Dermis blood vessel endothelial cell (primary cell): Measurements from ENCODE around the gene SCN2A. TPM values are rescaled to one million over a fixed set of nuclear protein-coding genes. Genes with fewer than 3 reads are reported as not detected.
"Not testable (repeated sequence)": the region's sequence is repeated elsewhere in the genome, so short reads cannot be mapped to it uniquely, and the experiment has no call there.

Source experiments
- DNase-seq: peaks from one replicate; pipeline ENCODE4 v3.0.0; 2010
- total RNA-seq: library from RNA; depleted of rRNA; stranded (reverse); fragments of >200 nt; gene quantifications from 2 replicates; pipeline ENCODE4 v1.2.3, GENCODE V29; 2014

Gene SCN2A
- total RNA-seq, 1 donor from 2014 or later, result under 0.01 TPM

GRCh38 chr2:165256618-165257017 is 17.4 kb downstream of the SCN2A start:
- no peak for DNase-seq

- DNase-seq, result not testable (repeated sequence)
Observed at GRCh38 chr2:165260347-165260746, 21.1 kb downstream of the SCN2A start.

- no peak for DNase-seq
Observed at GRCh38 chr2:165268754-165269153, 29.5 kb downstream of the SCN2A start.

GRCh38 chr2:165273176-165273575 is 34.0 kb downstream of the SCN2A start:
- no peak for DNase-seq

GRCh38 chr2:165274698-165275097 is 35.5 kb downstream of the SCN2A start:
- no peak for DNase-seq

GRCh38 chr2:165275932-165276331 is 36.7 kb downstream of the SCN2A start:
- no peak for DNase-seq

- no peak for DNase-seq
Observed at GRCh38 chr2:165277295-165277694, 38.1 kb downstream of the SCN2A start.

- no peak for DNase-seq
Observed at GRCh38 chr2:165277860-165278656, 38.8 kb downstream of the SCN2A start.

GRCh38 chr2:165280356-165280755 is 41.1 kb downstream of the SCN2A start:
- DNase-seq, result no peak

GRCh38 chr2:165281387-165281786 is 42.2 kb downstream of the SCN2A start:
- DNase-seq, result no peak

GRCh38 chr2:165283342-165283741 is 44.1 kb downstream of the SCN2A start:
- no peak for DNase-seq

- no peak for DNase-seq
Observed at GRCh38 chr2:165287094-165287778, 48.0 kb downstream of the SCN2A start.

- DNase-seq, result no peak
Observed at GRCh38 chr2:165289069-165289468, 49.9 kb downstream of the SCN2A start.

- peak; percentile 83 for DNase-seq
Observed at GRCh38 chr2:165293440-165294420, 54.5 kb downstream of the SCN2A start.

GRCh38 chr2:165294912-165295311 is 55.7 kb downstream of the SCN2A start:
- no peak for DNase-seq

GRCh38 chr2:165295643-165296042 is 56.4 kb downstream of the SCN2A start:
- no peak for DNase-seq

GRCh38 chr2:165305391-165306096 is 66.3 kb downstream of the SCN2A start:
- DNase-seq, result no peak

GRCh38 chr2:165307317-165307716 is 68.1 kb downstream of the SCN2A start:
- no peak for DNase-seq

GRCh38 chr2:165311949-165312348 is 72.7 kb downstream of the SCN2A start:
- DNase-seq, result no peak

- DNase-seq, result no peak
Observed at GRCh38 chr2:165312999-165313398, 73.8 kb downstream of the SCN2A start.

GRCh38 chr2:165313509-165313908 is 74.3 kb downstream of the SCN2A start:
- no peak for DNase-seq

- DNase-seq, result no peak
Observed at GRCh38 chr2:165328272-165328671, 89.1 kb downstream of the SCN2A start.
